ENCODE data around the gene MSI2. TPM values are rescaled to one million over a fixed set of nuclear protein-coding genes. Genes with fewer than 3 reads are reported as not detected.
A peak's percentile ranks its signal among the peaks of the same experiment; 100 is the strongest.

Gene MSI2
- polyA plus RNA-seq, 1 of the 3 experiments (the other 2 are of a cell fraction) = 24.1 TPM

DNA sequence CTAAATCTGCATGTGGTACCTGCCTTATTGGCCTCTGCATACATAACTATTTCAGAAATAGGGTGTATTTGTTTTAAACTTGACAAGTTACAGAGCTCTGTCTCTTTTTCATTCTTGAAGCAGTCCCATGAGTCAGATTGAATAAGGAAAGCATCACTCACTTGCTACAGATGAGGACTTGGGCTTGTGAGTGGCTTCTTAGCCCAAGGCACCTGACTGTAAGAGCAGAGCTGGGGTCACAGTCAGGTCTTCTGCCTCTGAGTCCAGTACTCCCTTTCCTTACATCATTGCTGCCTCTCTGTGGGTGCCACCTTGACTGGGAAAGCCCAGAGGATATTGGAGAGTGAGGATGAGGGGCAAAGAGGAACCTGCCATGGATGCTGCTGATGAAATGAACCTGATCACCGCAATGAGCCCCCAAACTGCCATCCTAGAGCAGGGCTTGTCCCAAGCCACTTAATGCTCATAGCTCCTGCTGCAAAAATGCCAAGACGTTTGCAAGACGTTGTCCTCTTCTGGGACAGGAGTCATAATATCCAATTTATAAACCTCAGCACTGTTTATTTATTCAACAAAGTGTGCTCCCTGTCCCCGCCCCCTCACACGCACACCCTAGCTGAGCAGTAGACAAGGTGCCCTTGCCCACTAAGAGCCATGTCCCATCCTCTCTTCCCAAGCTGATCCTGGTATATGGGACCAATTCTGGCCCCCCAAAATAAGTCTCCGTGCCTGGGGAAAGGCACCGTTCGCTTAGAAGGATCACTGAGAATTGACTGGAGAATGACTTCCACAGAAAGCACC is 414.6 kb downstream of the MSI2 start:
- Histone ChIP-seq H4K20me1 (ENCODE audit: insufficient read depth) (no peaks in the 10 kb centered on the region), H3K36me3 (replicated peaks in 1 of 2; ENCODE audit: control insufficient read depth in 1 of 2, insufficient read depth in 2 of 2, low read length in 1 of 2) (peaks cover 3 to 13% of the 10 kb centered on the region in 2 experiments), H3F3A (replicated peaks; ENCODE audit: insufficient read depth) (no peaks in the 10 kb centered on the region), H2AFZ (ENCODE audit: low read depth) (no peak overlapping the region), H3K4me3 (ENCODE audit: low read depth in 2 of 2, low read length in 1 of 2) (no peak overlapping the region), H3K9me2 (no peaks in the 10 kb centered on the region), H3K79me2 (ENCODE audit: insufficient read depth) (no peaks in the 10 kb centered on the region), H3K27me3 (ENCODE audit: insufficient read depth) (no peaks in the 10 kb centered on the region), H3K9ac (no peak overlapping the region), H3K4me2 (no peak overlapping the region), H3K4me1 (ENCODE audit: control insufficient read depth in 1 of 2, insufficient read depth in 2 of 2, low read depth in 1 of 2, low read length in 1 of 2) (peaks cover 11 to 78% of the 10 kb centered on the region in 2 experiments; a peak in 3 of 4 replicates), H3K9me3 (no peaks in the 10 kb centered on the region), H3K27ac (ENCODE audit: low read depth in 2 of 2, low read length in 1 of 2) (peak overlapping the region in 1 of 2 experiments; percentile 100; a peak in 2 of 4 replicates)
- ChIA-PET CTCF (interaction anchor here (0.6 to 14.2 kb wide), 72 partner anchors 9 to 550 kb away, joined by 3 to 298 read pairs (median 6); partner anchors contain the start of gene CCDC182), POLR2A (interaction anchor here (0.9 to 3.1 kb wide), 17 partner anchors 9 to 132 kb away, joined by 3 to 31 read pairs (median 4); no protein-coding TSS in a partner anchor)
- WGBS (ENCODE audit: low lambda C conversion rate) = 83% methylated on average over 8 of the region's 8 CpGs
- no peak for DNase-seq
- TF ChIP-seq FOXJ3 (CRISPR knock-in tag; IDR thresholded peaks at IDR 0.05) (no peak), TCF12 (IDR thresholded peaks at IDR 0.05) (no peak), SIN3A (IDR thresholded peaks at IDR 0.05; ENCODE audit: borderline replicate concordance, low read depth, low read length) (peak; percentile 16; the same call in 1 of the 2 replicates), NFIC (IDR thresholded peaks at IDR 0.05; ENCODE audit: borderline replicate concordance) (no peak)
- TF ChIP-seq, protein P1, sequence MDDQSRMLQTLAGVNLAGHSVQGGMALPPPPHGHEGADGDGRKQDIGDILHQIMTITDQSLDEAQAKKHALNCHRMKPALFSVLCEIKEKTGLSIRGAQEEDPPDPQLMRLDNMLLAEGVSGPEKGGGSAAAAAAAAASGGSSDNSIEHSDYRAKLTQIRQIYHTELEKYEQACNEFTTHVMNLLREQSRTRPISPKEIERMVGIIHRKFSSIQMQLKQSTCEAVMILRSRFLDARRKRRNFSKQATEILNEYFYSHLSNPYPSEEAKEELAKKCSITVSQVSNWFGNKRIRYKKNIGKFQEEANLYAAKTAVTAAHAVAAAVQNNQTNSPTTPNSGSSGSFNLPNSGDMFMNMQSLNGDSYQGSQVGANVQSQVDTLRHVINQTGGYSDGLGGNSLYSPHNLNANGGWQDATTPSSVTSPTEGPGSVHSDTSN (IDR thresholded peaks at IDR 0.05) = no peak
- TF ChIP-seq, protein P2, sequence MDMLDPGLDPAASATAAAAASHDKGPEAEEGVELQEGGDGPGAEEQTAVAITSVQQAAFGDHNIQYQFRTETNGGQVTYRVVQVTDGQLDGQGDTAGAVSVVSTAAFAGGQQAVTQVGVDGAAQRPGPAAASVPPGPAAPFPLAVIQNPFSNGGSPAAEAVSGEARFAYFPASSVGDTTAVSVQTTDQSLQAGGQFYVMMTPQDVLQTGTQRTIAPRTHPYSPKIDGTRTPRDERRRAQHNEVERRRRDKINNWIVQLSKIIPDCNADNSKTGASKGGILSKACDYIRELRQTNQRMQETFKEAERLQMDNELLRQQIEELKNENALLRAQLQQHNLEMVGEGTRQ (IDR thresholded peaks at IDR 0.05; ENCODE audit: borderline replicate concordance, low read depth, low read length) = no peak

DNA sequence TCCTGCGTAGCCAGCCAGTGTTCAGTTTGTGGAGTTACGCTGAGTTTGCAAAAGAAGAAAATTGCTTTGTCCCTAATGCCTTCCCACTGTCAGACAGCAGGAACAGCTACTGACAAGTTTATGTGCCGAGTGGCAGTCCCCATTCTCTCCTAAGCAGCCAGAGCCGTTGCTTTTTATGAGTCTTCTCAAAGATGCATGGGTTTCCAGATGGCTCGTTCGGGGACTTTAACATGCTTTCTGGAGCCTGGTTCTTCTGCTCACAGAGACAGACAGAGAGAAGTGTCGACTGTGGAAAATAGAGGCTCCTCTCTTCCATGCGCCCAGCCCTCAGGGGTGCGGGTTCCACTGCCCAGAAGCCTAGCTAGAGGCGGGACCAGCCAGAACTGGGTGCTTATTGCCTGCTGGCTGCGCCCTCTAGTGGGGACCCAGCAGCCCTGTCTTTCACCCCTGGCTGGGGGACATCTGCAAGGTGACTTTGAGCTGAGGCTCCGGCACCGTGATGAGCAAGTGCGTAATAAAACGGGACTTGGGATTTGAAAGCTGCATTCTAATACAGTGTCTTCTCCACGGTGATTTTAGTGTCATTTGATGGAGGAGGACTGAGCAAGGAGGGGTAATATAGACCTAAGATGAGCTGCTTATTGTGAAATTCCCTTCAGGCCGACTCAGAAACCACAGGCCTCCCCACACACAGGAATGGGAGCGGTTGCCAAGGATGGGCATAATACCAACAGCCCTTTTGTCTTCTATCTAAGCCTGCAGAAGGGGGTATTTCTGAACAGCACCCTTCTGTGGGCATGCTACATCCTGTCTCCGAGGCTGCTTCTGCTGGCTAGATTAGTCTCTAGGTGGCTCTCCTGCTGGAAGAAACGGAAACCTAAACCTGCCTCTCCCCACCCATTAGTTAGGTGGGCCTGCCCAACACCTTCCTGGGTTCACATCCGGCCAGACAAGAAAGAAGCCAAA is 415.6 kb downstream of the MSI2 start:
- Histone ChIP-seq H3F3A (replicated peaks; ENCODE audit: insufficient read depth) (no peaks in the 10 kb centered on the region), H4K20me1 (ENCODE audit: insufficient read depth) (no peaks in the 10 kb centered on the region), H3K4me1 (ENCODE audit: control insufficient read depth in 1 of 2, insufficient read depth in 2 of 2, low read depth in 1 of 2, low read length in 1 of 2) (peaks cover 11 to 74% of the 10 kb centered on the region in 2 experiments; a peak in 3 of 4 replicates), H3K79me2 (ENCODE audit: insufficient read depth) (no peaks in the 10 kb centered on the region), H3K4me3 (ENCODE audit: low read depth in 2 of 2, low read length in 1 of 2) (peak overlapping the region in 1 of 2 experiments; percentile 9; a peak in 1 of 4 replicates), H3K4me2 (peak overlapping the region; percentile 16; the same call in 1 of the 2 replicates), H3K9me3 (no peaks in the 10 kb centered on the region), H3K36me3 (replicated peaks in 1 of 2; ENCODE audit: control insufficient read depth in 1 of 2, insufficient read depth in 2 of 2, low read length in 1 of 2) (peaks cover 3 to 17% of the 10 kb centered on the region in 2 experiments), H3K9ac (no peak overlapping the region), H3K9me2 (no peaks in the 10 kb centered on the region), H2AFZ (ENCODE audit: low read depth) (no peak overlapping the region), H3K27ac (ENCODE audit: low read depth in 2 of 2, low read length in 1 of 2) (peak overlapping the region; percentile 5 to 100; a peak in 3 of 4 replicates), H3K27me3 (ENCODE audit: insufficient read depth) (no peaks in the 10 kb centered on the region)
- WGBS (ENCODE audit: low lambda C conversion rate) = 48% methylated on average over 21 of the region's 21 CpGs
- POLR2A ChIA-PET = interaction anchor here (0.6 to 3.1 kb wide), 16 partner anchors 10 to 335 kb away, joined by 3 to 31 read pairs (median 4); no protein-coding TSS in a partner anchor
- peak; percentile 94 for DNase-seq
- CTCF ChIA-PET = interaction anchor here (0.6 to 14.2 kb wide), 92 partner anchors 8 to 574 kb away, joined by 3 to 298 read pairs (median 5); partner anchors contain the start of gene CCDC182
- TF ChIP-seq ZBTB33 (IDR thresholded peaks at IDR 0.05; ENCODE audit: borderline replicate concordance, low read depth) (no peak), NRF1 (IDR thresholded peaks at IDR 0.05; ENCODE audit: low read depth, low read length) (no peak; the same call in 1 of the 2 replicates), EP300 (IDR thresholded peaks at IDR 0.05; ENCODE audit: borderline replicate concordance in 1 of 2, low read depth in 1 of 2, low read length in 1 of 2) (peak; percentile 32 to 73; a peak in 3 of 4 replicates), GABPA (IDR thresholded peaks at IDR 0.05; ENCODE audit: low read depth) (no peak), FOSL2 (IDR thresholded peaks at IDR 0.05; ENCODE audit: borderline replicate concordance, low read depth) (peak; percentile 26; the same call in 1 of the 2 replicates), RXRA (IDR thresholded peaks at IDR 0.05; ENCODE audit: borderline replicate concordance, low read depth) (no peak), TEAD4 (IDR thresholded peaks at IDR 0.05; ENCODE audit: borderline replicate concordance, insufficient read depth) (no peak), USF1 (IDR thresholded peaks at IDR 0.05; ENCODE audit: borderline replicate concordance, low read depth) (no peak), MAX (IDR thresholded peaks at IDR 0.05; ENCODE audit: low read depth) (peak; percentile 45; the same call in 1 of the 2 replicates), FOXJ3 (CRISPR knock-in tag; IDR thresholded peaks at IDR 0.05) (peak; percentile 49; the same call in 1 of the 2 replicates), CHD2 (IDR thresholded peaks at IDR 0.05; ENCODE audit: low read length, partially characterized antibody) (peak; percentile 44)
